NCI-H1048 (cell line): ENCODE measurements around the gene IMMP2L.

Experiments used
- DNase-seq: peaks from one replicate; lab custom pipeline; 2025; lab: John Stamatoyannopoulos, UW

Gene IMMP2L

GRCh38 chr7:110626414-110626813 lies 935.9 kb downstream of the IMMP2L start:
- DNase-seq: no peak

- DNase-seq: no peak
Observed at GRCh38 chr7:110625294-110625693, 937.0 kb downstream of the IMMP2L start.

- DNase-seq: no peak
Observed at GRCh38 chr7:110623436-110623835, 938.9 kb downstream of the IMMP2L start.

GRCh38 chr7:110621289-110621688 lies 941.0 kb downstream of the IMMP2L start:
- no peak for DNase-seq

GRCh38 chr7:110620110-110620735 lies 942.1 kb downstream of the IMMP2L start:
- DNase-seq: no peak
